ENCODE measurements around the gene GPR158. TPM values are rescaled to one million over a fixed set of nuclear protein-coding genes. Genes with fewer than 3 reads are reported as not detected.

GPR158 gene
- not detected in 2 replicates for total RNA-seq

GRCh38 chr10:25174461-25175230 is at the start of gene GPR158:
TSS of gene GPR158 (plus strand) at chr10:25175001. CDS start at chr10:25175421, 420 bp downstream.

Other genes starting within 250 kb of the GPR158 start
- gene PRTFDC1, start 222.4 kb upstream of the GPR158 start, total RNA-seq: 4.1 and 5.4 TPM in 2 replicates
- gene ENKUR, start 158.8 kb upstream of the GPR158 start, total RNA-seq: not detected in 2 replicates
- 2.2 and 3.0 TPM in 2 replicates for gene THNSL1, start 158.4 kb upstream of the GPR158 start, total RNA-seq

All from hair follicular keratinocyte (primary cell).